GM04504 (cell line): Measurements from ENCODE around the gene SHISA5.

ENCODE experiments used
- DNase-seq: peaks from one replicate; pipeline ENCODE4 v3.0.0-alpha.2; 2012; ENCODE audit warnings: low read depth

The SHISA5 gene

DNA sequence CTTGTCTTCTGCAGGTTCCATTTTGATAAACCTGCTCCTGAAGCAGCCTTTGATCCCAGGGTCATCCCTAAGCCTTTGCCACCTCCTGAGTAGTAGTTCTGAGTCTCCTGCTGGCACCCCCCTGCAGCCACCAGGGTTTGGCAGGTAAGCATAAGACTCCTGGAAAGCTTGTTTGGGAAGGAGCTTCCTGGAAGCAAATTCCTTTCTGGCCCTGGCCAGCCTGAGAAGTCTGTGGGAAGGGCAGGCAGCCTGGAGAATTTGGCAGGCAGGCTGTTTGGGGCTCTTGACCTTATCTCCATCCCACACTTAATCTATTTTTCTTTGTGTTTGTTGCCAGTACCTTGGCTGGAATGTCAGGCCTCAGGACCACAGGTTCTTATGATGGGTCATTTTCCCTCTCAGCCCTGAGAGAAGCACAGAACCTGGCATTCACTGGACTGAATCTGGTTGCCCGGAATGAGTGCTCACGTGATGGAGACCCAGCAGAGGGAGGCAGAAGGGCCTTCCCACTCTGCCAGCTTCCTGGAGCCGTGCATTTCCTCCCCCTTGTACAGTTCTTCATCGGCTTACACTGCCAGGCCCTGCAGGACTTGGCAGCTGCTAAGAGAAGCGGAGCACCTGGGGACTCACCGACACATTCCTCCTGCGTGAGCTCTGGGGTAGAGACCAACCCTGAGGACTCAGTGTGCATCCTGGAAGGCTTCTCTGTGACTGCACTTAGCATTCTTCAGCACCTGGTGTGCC lies 44.0 kb downstream of the SHISA5 start:
- DNase-seq: no peak

DNA sequence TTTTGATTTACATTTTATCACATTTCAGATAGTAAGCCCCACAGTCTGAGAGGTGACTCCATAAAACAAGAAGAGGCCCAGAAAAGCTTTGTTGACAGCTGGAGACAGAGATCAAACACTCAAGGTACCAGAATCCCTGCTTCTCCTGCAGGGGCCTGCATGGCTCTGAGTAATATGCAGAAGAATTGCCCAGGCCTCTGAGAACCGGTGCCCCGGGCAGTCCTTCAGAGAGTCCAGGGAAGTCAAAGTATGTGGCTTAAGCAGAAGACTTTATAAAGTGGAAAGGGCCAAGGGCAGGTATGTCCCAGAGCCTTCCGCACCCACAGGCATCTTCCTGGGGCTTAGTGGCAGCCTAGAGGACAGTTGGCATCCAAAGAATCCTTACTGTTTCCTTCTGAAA lies 44.6 kb downstream of the SHISA5 start:
- no peak for DNase-seq

DNA sequence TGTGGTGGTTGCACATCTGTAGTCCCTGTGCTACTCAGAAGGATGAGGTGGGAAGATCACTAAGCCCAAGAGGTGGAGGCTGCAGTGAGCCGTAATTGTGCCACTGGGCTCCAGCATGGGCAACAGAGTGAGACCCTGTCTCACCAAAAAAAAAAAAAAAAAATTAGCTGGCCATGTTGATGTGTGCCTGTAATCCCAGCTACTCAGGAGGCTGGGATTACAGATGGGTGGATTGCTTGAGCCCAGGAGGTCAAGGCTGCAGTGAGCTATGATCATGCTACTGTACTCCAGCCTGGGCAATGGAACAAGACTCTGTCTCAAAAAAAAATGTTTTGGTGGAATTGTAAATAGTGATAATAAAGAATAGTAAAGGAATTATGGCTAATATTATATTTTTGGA lies 47.5 kb downstream of the SHISA5 start:
- no peak for DNase-seq

DNA sequence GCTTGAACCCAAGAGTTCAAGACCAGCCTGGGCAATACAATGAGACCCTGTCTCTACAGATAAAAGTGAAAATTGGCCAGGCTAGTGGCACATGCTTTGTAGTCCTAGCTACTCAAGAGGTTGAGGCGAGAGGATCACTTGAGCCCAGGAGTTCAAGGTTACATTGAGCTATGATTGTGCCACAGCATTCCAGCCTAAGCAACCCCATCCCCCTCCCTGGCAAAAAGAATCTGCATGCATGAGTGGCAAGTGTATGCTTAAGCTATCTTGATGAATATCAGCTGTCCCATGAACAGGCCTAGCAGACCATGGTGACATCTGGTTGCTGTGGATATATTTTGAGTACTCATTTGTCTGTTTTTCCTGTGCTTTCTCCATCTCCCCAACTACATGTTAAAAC lies 52.7 kb downstream of the SHISA5 start:
- no peak for DNase-seq

GRCh38 chr3:48446425-48447193 lies 57.4 kb downstream of the SHISA5 start, which contains the start of gene ATRIP:
Gene ATRIP (plus strand): TSS chr3:48446737. CDS start chr3:48446846, 109 bp downstream.
- DNase-seq: peak; percentile 65

- no peak for DNase-seq
These were observed 57.9 kb downstream of the SHISA5 start for GRCh38 chr3:48446043-48446424.

GRCh38 chr3:48445277-48445882 lies 58.6 kb downstream of the SHISA5 start:
- DNase-seq: no peak

- DNase-seq: no peak
These were observed 62.0 kb downstream of the SHISA5 start for GRCh38 chr3:48441940-48442339.

DNA sequence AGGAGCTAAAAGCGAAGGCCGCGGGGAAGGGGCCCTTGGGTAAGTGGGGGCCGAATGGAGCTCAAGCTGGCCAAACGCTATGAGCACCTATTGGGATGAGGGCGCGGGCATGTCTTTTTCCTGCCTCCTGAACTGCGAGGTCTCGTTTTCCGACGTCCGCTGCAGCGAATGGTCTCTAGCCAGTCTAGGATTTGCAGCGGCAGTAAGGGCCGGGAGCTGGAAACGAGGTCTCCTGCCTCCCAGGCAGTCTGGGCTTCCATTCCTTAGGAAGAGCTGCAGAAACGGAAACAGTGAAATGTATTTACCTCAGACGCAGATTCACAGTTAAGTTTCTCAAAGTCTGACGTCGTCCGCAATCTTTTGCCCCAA lies 63.4 kb downstream of the SHISA5 start:
- DNase-seq: no peak

GRCh38 chr3:48439820-48440589 lies 64.0 kb downstream of the SHISA5 start, which contains the start of the genes CCDC51 and TMA7:
Gene CCDC51 (minus strand): TSS chr3:48440119. CDS start chr3:48435128, 4,991 bp downstream.
Gene TMA7 (plus strand): TSS chr3:48440257. CDS start chr3:48440297, 40 bp downstream.
- peak; percentile 89 for DNase-seq

GRCh38 chr3:48437812-48438211 lies 66.2 kb downstream of the SHISA5 start:
- DNase-seq: no peak

DNA sequence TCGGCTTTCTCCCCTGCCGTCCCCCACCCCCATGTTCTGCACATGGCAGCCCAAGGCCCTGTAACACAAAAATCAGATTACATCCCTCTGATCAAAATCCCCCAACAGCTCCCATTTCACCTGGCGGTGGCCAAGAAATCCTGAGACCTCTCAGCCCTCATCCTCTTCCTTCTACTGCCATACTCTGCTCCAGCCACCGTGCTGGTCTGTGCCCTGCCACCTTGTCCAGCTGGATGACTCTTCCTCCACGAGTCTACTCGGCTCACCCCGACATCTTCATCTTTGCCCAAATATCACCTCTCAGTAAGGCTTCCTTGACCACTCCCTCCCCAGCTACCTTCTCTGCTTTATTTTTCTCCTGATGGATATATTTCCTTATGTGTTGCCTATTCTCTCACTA lies 67.1 kb downstream of the SHISA5 start:
- DNase-seq: no peak

- DNase-seq: no peak
These were observed 67.5 kb downstream of the SHISA5 start for GRCh38 chr3:48436477-48436787.

DNA sequence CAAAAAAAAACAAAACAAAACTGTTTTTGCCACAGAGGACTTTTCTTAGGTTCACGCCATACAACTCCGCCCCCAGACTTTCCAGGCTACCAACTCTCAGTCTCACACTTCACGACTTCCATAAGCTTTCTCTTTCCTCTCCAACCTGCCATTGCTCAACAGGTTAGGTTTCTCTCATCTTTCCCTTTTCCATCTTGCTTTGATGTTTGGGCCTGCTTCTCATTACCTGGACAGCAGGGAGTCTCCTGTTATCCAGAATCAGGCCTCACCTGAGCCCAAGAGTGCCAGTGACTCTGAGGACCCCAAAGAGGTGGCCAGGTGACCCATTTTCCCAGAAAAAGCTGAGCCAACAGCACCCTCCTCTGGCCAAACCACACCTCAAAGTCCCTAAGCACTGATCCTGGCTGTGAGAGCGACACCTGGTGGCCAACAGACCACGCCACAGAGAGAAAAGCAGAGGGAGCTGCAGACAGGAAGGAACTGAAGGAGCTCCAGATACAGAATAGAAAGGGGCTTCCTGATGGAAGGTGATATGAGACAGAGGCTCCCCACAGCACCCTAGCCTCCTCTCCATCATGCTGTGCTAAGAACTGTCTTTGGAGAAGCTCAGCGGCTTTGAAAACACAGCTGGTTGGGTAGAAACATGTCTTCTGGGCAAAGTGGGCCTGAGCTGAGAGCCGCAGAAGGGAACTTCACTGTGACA lies 68.0 kb downstream of the SHISA5 start:
- DNase-seq: peak; percentile 66

DNA sequence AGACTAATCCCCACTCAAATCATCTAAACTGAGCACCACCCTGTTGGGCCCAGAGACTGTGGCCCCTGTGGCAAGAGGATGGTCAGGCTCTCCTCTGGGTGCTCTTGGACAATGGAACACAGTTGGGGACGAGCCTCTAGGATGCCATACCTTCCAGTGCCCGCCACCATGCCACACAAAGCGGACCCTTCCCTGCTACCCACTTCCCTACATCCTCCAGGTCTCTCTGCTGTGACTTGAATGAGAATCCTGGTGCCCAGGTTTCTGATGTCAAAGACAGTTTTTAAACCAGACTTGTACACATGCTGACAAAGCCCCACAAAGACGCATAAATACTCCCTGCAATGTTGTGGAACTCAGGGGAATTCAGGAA lies 68.8 kb downstream of the SHISA5 start:
- no peak for DNase-seq

GRCh38 chr3:48434591-48435222 lies 69.3 kb downstream of the SHISA5 start:
- DNase-seq: no peak

GRCh38 chr3:48433472-48434118 lies 70.4 kb downstream of the SHISA5 start:
- DNase-seq: no peak

- no peak for DNase-seq
These were observed 71.3 kb downstream of the SHISA5 start for GRCh38 chr3:48432411-48433371.

GRCh38 chr3:48431224-48432029 lies 72.5 kb downstream of the SHISA5 start:
- no peak for DNase-seq
